HepG2 (cell line): ENCODE results near the gene SSNA1. TPM values are rescaled to one million over a fixed set of nuclear protein-coding genes. Genes with fewer than 3 reads are reported as not detected.
A peak's percentile ranks its signal among the peaks of the same experiment; 100 is the strongest.

Experiments
- AGO1 ChIP-seq: fragments of 200-400 bp; formaldehyde crosslinking; IDR thresholded peaks from 2 replicates; pipeline ENCODE4 v1.6.1; 2017; ENCODE audit warnings: mild to moderate bottlenecking, low read depth, low read length, moderate library complexity; ENCODE audit not compliant: poor library complexity, severe bottlenecking
- BCL3 ChIP-seq: sonication (generic); formaldehyde crosslinking; IDR thresholded peaks from 2 replicates; pipeline ENCODE4 v1.5.1; 2020; ENCODE audit warnings: mild to moderate bottlenecking, missing genetic modification reagents, moderate library complexity
- CEBPZ ChIP-seq: IDR thresholded peaks from 2 replicates; pipeline ENCODE4 v1.6.1; 2012; ENCODE audit warnings: low read length, improper control_type of control experiment
- CREB1 ChIP-seq, 2 experiments: fragments of 450-650 bp in 1 of 2; IDR thresholded peaks; 2 replicates each; pipeline ENCODE4 v1.6.1; 2016 to 2017; ENCODE audit warnings: control low read depth in 1 of 2, mild to moderate bottlenecking in 1 of 2, missing compliant biosample characterization in 1 of 2, missing genetic modification characterization in 1 of 2
- MNT ChIP-seq: fragments of 450-650 bp; IDR thresholded peaks from 2 replicates; pipeline ENCODE4 v1.6.1; 2016
- PITX1 ChIP-seq: sonication (generic); formaldehyde crosslinking; IDR thresholded peaks from 2 replicates; pipeline ENCODE4 v1.5.1; 2020; ENCODE audit warnings: mild to moderate bottlenecking, missing genetic modification reagents
- RBM22 ChIP-seq: fragments of 200-400 bp; formaldehyde crosslinking; optimal IDR thresholded peaks from 2 replicates; pipeline ENCODE3; 2017; ENCODE audit warnings: mild to moderate bottlenecking, low read length, moderate library complexity
- YEATS2 ChIP-seq: sonication (generic); formaldehyde crosslinking; IDR thresholded peaks from 2 replicates; pipeline ENCODE4 v1.4.0; 2020; ENCODE audit warnings: missing genetic modification reagents, borderline replicate concordance
- ZBTB1 ChIP-seq: sonication (generic); formaldehyde crosslinking; IDR thresholded peaks from 2 replicates; pipeline ENCODE4 v1.4.0; 2020; ENCODE audit warnings: missing genetic modification reagents, borderline replicate concordance
- ZGPAT ChIP-seq: IDR thresholded peaks from 2 replicates; pipeline ENCODE4 v1.6.1; 2016; ENCODE audit warnings: mild to moderate bottlenecking
- ZKSCAN8 ChIP-seq: IDR thresholded peaks from 2 replicates; pipeline ENCODE4 v1.6.1; 2016; ENCODE audit warnings: borderline replicate concordance, missing genetic modification reagents, missing compliant biosample characterization
- ZNF292 ChIP-seq: sonication (generic); formaldehyde crosslinking; IDR thresholded peaks from 2 replicates; pipeline ENCODE4 v1.8.1; 2022; ENCODE audit warnings: mild to moderate bottlenecking, low read depth, missing genetic modification reagents, borderline replicate concordance
- ZNF629 ChIP-seq: sonication (generic); formaldehyde crosslinking; conservative IDR thresholded peaks from 2 replicates; pipeline ENCODE4 v1.5.0; 2020; ENCODE audit warnings: missing genetic modification reagents
- ZNF704 ChIP-seq: sonication (generic); formaldehyde crosslinking; IDR thresholded peaks from 2 replicates; pipeline ENCODE4 v1.8.1; 2023; ENCODE audit warnings: mild to moderate bottlenecking, inconsistent platforms, moderate library complexity, missing genetic modification reagents, borderline replicate concordance
- ZNF790 ChIP-seq: sonication (generic); formaldehyde crosslinking; IDR thresholded peaks from 2 replicates; pipeline ENCODE4 v1.8.0; 2022; ENCODE audit warnings: missing genetic modification reagents, mild to moderate bottlenecking, borderline replicate concordance
- ZNF839 ChIP-seq: sonication (generic); formaldehyde crosslinking; IDR thresholded peaks from 2 replicates; pipeline ENCODE4 v1.4.0; 2020; ENCODE audit warnings: missing genetic modification reagents, mild to moderate bottlenecking, borderline replicate concordance
- ZSCAN22 ChIP-seq: sonication (generic); formaldehyde crosslinking; IDR thresholded peaks from 2 replicates; pipeline ENCODE4 v1.4.0; 2020; ENCODE audit warnings: mild to moderate bottlenecking, missing genetic modification reagents
- polyA plus RNA-seq, 8 experiments: library from polyadenylated mRNA; depleted of rRNA in 3 of 8; stranded (reverse) in 7 of 8; unstranded in 1 of 8; fragments of >200 nt; fragmentation: Illumina TruSeq in 4 of 8; extraction: Trizol in 4 of 8; gene quantifications; 2 replicates each; pipeline versions ENCODE4 v1.2.1 to v1.2.3, GENCODE V29; 2011 to 2016; ENCODE audit warnings: low read depth in 4 of 8, missing spikeins in 1 of 8, mixed read lengths in 1 of 8; ENCODE audit not compliant: insufficient read depth in 1 of 8
- total RNA-seq, 5 experiments: library from RNA; depleted of rRNA; stranded (reverse); fragments of >200 nt; fragmentation: Illumina TruSeq; extraction: Trizol; gene quantifications; 2 replicates each; pipeline ENCODE4 v1.2.3, GENCODE V29; 2016; ENCODE audit warnings: low read depth in 1 of 5

SSNA1 gene
- total and polyA plus RNA-seq, 2 of the 13 experiments (the other 11 are each of a cell fraction or from before 2014, with no cell fraction given): 35.9 to 49.4 TPM

GRCh38 chr9:137189297-137190295 lies 1.1 kb downstream of the SSNA1 start (continued):
- TF ChIP-seq MNT (no peak), RBM22 (peak; percentile 39), ZNF790 (CRISPR knock-in tag) (no peak), ZKSCAN8 (CRISPR knock-in tag) (no peak), YEATS2 (CRISPR knock-in tag) (no peak), ZNF629 (CRISPR knock-in tag) (no peak), BCL3 (no peak), ZNF292 (no peak), ZBTB1 (CRISPR knock-in tag) (no peak), ZNF704 (CRISPR knock-in tag) (no peak), CEBPZ (no peak), AGO1 (peak; percentile 36), CREB1 (IDR thresholded peaks at IDR 0.05) (no peak), CREB1 (CRISPR knock-in tag; IDR thresholded peaks at IDR 0.05) (no peak), ZSCAN22 (CRISPR knock-in tag) (no peak), PITX1 (CRISPR knock-in tag) (peak; percentile 49; the same call in 1 of the 2 replicates), ZGPAT (CRISPR knock-in tag) (no peak), ZNF839 (CRISPR knock-in tag) (no peak)
